ENCODE results near the gene PTH2R. TPM values are rescaled to one million over a fixed set of nuclear protein-coding genes. Genes with fewer than 3 reads are reported as not detected.
"Not testable (repeated sequence)": the region's sequence is repeated elsewhere in the genome, so short reads cannot be mapped to it uniquely, and the experiment has no call there.

The PTH2R gene
- polyA plus RNA-seq, 3 donors: 30.7 to 55.1 (median 54.9) TPM

GRCh38 chr2:208511573-208511972, 105.0 kb downstream of the PTH2R start:
- DNase-seq (ENCODE audit: extremely low read depth in 1 of 11, low read depth in 9 of 11, low spot score in 4 of 11): no peak

GRCh38 chr2:208515099-208515498, 108.5 kb downstream of the PTH2R start:
- no peak for DNase-seq (ENCODE audit: extremely low read depth in 1 of 11, low read depth in 9 of 11, low spot score in 4 of 11)

DNA sequence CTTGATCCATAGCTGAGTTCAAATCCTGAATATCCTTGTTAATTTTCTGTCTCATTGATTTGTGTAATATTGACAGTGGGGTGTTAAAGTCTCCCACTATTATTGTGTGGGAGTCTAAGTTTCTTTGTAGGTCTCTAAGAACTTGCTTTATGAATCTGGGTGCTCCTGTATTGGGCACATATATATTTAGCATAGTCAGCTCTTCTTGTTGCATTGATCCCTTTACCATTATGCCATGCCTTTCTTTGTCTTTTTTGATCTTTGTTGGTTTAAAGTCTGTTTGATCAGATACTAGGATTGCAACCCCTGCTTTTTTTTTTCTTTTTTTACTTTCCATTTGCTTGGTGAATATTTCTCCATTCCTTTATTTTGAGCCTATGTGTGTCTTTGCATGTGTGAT, 116.5 kb downstream of the PTH2R start:
- DNase-seq (ENCODE audit: extremely low read depth in 1 of 11, low read depth in 9 of 11, low spot score in 4 of 11): not testable (repeated sequence)

- not testable (repeated sequence) for DNase-seq (ENCODE audit: extremely low read depth in 1 of 11, low read depth in 9 of 11, low spot score in 4 of 11)
These were observed 118.6 kb downstream of the PTH2R start for GRCh38 chr2:208525165-208525564.

- no peak for DNase-seq (ENCODE audit: extremely low read depth in 1 of 11, low read depth in 9 of 11, low spot score in 4 of 11)
These were observed 123.2 kb downstream of the PTH2R start for GRCh38 chr2:208529796-208530195.

GRCh38 chr2:208531361-208531760, 124.8 kb downstream of the PTH2R start:
- no peak for DNase-seq (ENCODE audit: extremely low read depth in 1 of 11, low read depth in 9 of 11, low spot score in 4 of 11)

DNA sequence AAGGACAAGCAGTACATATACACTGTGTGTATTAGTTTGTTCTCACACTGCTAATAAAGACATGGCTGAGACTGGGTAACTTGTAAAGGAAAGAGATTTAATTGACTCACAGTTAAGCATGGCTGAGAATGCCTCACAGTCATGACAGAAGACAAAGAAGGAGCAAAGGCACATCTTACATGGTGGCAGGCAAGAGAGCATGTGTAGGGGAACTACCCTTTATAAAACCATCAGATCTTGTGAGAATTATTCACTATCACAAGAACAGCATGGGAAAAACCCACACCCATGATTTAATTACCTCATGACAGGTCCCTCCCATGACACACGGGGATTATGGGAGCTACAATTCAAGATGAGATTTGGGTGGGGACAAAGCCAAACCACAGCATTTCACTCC, 129.0 kb downstream of the PTH2R start:
- not testable (repeated sequence) for DNase-seq (ENCODE audit: extremely low read depth in 1 of 11, low read depth in 9 of 11, low spot score in 4 of 11)

DNA sequence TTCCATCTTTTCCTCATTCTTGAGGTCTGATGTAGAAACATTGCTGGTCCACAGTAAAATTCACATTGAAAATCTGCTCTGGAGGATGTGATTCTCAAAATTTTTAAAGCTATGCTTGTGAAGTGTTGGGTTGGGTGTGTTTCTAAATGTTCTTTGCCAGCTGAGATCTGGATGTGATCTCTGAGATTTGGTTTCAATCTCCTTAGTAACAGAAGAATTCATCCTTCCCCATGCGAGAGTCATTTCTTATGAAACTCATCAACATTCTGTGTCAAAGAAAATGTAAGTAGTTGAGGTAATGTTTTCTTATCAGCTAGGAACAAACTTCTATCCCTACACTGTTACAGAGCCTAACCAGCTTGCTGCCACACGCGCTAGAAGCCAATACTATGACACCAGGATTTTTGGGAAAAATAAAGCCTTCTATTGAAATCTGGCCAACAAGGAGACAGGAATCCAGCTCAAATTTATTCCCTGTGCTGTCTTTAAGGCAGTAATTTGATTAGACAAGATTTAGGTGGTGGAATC, 134.9 kb downstream of the PTH2R start:
- no peak for DNase-seq (ENCODE audit: extremely low read depth in 1 of 11, low read depth in 9 of 11, low spot score in 4 of 11)

DNA sequence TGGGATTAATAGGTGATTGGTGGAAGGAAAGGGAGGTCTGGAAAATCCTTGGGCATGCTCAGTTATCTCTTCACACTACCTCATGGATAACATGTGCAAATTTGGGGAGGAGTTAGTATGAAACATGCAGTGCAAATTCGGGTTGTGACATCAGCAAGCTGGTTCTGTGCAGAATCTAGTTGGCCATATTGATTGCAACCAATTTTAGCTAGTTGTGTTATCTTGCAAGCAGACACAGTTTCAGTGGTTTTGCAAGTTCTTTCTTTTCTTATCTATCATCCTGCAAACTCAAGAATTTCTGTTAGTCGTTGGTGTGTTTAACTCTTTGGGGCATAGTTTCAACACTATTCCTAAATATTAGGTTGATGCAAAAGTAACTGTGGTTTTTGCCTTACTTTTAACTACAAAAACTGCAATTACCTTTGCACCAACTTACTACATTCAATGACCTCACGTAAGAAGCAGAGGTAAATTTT, 135.4 kb downstream of the PTH2R start:
- no peak for DNase-seq (ENCODE audit: extremely low read depth in 1 of 11, low read depth in 9 of 11, low spot score in 4 of 11)

DNA sequence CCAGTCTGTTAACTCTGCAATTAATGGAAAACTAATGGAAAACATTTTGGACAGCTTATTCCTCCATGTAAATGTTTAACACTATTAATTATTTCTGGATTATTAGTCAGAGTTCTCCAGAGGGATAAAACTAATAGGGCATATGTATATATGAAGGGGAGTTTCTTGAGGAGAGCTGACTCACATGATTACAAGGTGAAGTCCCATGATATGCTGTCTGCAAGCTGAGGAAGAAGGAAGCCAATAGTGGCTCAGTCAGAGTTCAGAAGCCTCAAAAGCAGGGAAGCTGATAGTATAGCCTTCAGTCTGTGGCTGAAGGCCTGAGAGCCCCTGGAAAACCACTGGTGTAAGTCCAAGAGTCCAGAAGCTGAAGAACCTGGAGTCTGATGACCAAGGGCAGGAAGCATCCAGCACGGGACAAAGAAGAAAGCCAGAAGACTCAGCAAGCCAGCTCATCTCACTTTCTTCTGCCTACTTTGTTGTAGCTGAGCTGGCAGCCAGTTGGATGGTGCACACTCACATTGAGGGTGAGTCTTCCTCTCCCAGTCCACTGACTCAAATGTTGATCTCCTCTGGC, 136.0 kb downstream of the PTH2R start:
- peak in 5 of 11 donors; percentile 7 to 53 (median 23) for DNase-seq (ENCODE audit: extremely low read depth in 1 of 11, low read depth in 9 of 11, low spot score in 4 of 11)

Other genes with a start within 250 kb of the PTH2R start
- gene CRYGA, start 243.2 kb upstream of the PTH2R start, polyA plus RNA-seq (ENCODE audit: insufficient read length in 3 of 3): not detected
- under 1 TPM; 0.23 to 0.32 (median 0.25) TPM for gene C2orf80, start 216.8 kb upstream of the PTH2R start, polyA plus RNA-seq (ENCODE audit: insufficient read length in 3 of 3)
- 100 to 1,000 TPM in 1 of 3 donors, 10 to 100 TPM in 2; 84.5 to 107 (median 94.1) TPM for gene IDH1, start 151.7 kb upstream of the PTH2R start, polyA plus RNA-seq (ENCODE audit: insufficient read length in 3 of 3)
- 10 to 100 TPM; 24.1 to 28.1 (median 27.4) TPM for gene PIKFYVE, start 140.5 kb upstream of the PTH2R start, polyA plus RNA-seq (ENCODE audit: insufficient read length in 3 of 3)